SK-N-SH (cell line): ENCODE data around the gene HSF2.

ENCODE experiments used
- EP300 ChIP-seq, 2 experiments: IDR thresholded peaks; 2 replicates each; pipeline versions ENCODE4 v1.4.0 to v1.6.1; 2012; ENCODE audit warnings: borderline replicate concordance in 1 of 2, low read depth in 1 of 2, low read length in 1 of 2
- EZH2phosphoT487 ChIP-seq: fragments of 200-600 bp; sonication (generic); IDR thresholded peaks from 2 replicates; pipeline ENCODE4 v1.6.1; 2017; ENCODE audit warnings: low read depth, mixed run types, mild to moderate bottlenecking, antibody characterized with exemption, moderate library complexity, borderline replicate concordance
- GABPA ChIP-seq: IDR thresholded peaks from 2 replicates; pipeline ENCODE4 v1.4.0; 2012; ENCODE audit warnings: low read depth, mild to moderate bottlenecking
- JUND ChIP-seq: IDR thresholded peaks from 2 replicates; pipeline ENCODE4 v1.4.0; 2012
- MAX ChIP-seq: IDR thresholded peaks from 2 replicates; pipeline ENCODE4 v1.4.0; 2012; ENCODE audit warnings: low read depth
- POLR2AphosphoS5 ChIP-seq: IDR thresholded peaks from 2 replicates; pipeline ENCODE4 v1.6.1; 2012; ENCODE audit warnings: low read depth, low read length
- RAD21 ChIP-seq: IDR thresholded peaks from 2 replicates; pipeline ENCODE4 v1.6.1; 2012; ENCODE audit warnings: mild to moderate bottlenecking, low read length
- TCF12 ChIP-seq: IDR thresholded peaks from 2 replicates; pipeline ENCODE4 v1.4.0; 2012
- TF ChIP-seq, protein P1 (sequence below): fragments of 200-600 bp; sonication (generic); IDR thresholded peaks from 2 replicates; pipeline ENCODE4 v1.6.1; 2017; ENCODE audit warnings: antibody characterized with exemption, mild to moderate bottlenecking, moderate library complexity
- TF ChIP-seq, protein P2 (sequence below): IDR thresholded peaks from 2 replicates; pipeline ENCODE4 v1.6.1; 2012; ENCODE audit warnings: mild to moderate bottlenecking, low read depth, low read length, moderate library complexity
- TF ChIP-seq, protein P3 (sequence below): fragments of 150-350 bp; IDR thresholded peaks from 2 replicates; pipeline ENCODE4 v1.6.1; 2017; ENCODE audit warnings: antibody characterized with exemption, low read length, low read depth, borderline replicate concordance

GRCh38 chr6:122381494-122382265 is 17.8 kb upstream of the HSF2 start:
- TF ChIP-seq EP300 (IDR thresholded peaks at IDR 0.05; ENCODE audit: borderline replicate concordance in 1 of 2, low read depth in 1 of 2, low read length in 1 of 2) = no peak
- no peak for TF ChIP-seq JUND
- TF ChIP-seq POLR2AphosphoS5 = no peak
- TF ChIP-seq, protein P1, sequence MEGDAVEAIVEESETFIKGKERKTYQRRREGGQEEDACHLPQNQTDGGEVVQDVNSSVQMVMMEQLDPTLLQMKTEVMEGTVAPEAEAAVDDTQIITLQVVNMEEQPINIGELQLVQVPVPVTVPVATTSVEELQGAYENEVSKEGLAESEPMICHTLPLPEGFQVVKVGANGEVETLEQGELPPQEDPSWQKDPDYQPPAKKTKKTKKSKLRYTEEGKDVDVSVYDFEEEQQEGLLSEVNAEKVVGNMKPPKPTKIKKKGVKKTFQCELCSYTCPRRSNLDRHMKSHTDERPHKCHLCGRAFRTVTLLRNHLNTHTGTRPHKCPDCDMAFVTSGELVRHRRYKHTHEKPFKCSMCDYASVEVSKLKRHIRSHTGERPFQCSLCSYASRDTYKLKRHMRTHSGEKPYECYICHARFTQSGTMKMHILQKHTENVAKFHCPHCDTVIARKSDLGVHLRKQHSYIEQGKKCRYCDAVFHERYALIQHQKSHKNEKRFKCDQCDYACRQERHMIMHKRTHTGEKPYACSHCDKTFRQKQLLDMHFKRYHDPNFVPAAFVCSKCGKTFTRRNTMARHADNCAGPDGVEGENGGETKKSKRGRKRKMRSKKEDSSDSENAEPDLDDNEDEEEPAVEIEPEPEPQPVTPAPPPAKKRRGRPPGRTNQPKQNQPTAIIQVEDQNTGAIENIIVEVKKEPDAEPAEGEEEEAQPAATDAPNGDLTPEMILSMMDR = peak; percentile 77
- no peak for TF ChIP-seq MAX
- peak; percentile 79 for TF ChIP-seq RAD21
- TF ChIP-seq GABPA = no peak
- TF ChIP-seq, protein P2, sequence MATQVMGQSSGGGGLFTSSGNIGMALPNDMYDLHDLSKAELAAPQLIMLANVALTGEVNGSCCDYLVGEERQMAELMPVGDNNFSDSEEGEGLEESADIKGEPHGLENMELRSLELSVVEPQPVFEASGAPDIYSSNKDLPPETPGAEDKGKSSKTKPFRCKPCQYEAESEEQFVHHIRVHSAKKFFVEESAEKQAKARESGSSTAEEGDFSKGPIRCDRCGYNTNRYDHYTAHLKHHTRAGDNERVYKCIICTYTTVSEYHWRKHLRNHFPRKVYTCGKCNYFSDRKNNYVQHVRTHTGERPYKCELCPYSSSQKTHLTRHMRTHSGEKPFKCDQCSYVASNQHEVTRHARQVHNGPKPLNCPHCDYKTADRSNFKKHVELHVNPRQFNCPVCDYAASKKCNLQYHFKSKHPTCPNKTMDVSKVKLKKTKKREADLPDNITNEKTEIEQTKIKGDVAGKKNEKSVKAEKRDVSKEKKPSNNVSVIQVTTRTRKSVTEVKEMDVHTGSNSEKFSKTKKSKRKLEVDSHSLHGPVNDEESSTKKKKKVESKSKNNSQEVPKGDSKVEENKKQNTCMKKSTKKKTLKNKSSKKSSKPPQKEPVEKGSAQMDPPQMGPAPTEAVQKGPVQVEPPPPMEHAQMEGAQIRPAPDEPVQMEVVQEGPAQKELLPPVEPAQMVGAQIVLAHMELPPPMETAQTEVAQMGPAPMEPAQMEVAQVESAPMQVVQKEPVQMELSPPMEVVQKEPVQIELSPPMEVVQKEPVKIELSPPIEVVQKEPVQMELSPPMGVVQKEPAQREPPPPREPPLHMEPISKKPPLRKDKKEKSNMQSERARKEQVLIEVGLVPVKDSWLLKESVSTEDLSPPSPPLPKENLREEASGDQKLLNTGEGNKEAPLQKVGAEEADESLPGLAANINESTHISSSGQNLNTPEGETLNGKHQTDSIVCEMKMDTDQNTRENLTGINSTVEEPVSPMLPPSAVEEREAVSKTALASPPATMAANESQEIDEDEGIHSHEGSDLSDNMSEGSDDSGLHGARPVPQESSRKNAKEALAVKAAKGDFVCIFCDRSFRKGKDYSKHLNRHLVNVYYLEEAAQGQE = no peak
- no peak for TF ChIP-seq TCF12
- TF ChIP-seq, protein P3, sequence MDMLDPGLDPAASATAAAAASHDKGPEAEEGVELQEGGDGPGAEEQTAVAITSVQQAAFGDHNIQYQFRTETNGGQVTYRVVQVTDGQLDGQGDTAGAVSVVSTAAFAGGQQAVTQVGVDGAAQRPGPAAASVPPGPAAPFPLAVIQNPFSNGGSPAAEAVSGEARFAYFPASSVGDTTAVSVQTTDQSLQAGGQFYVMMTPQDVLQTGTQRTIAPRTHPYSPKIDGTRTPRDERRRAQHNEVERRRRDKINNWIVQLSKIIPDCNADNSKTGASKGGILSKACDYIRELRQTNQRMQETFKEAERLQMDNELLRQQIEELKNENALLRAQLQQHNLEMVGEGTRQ = no peak
- no peak for TF ChIP-seq EZH2phosphoT487
